ENCODE data around the gene SLC4A5. TPM values are rescaled to one million over a fixed set of nuclear protein-coding genes. Genes with fewer than 3 reads are reported as not detected.

SLC4A5 gene
- total RNA-seq, 1 experiment from 2014 or later, result 1.8 TPM

DNA sequence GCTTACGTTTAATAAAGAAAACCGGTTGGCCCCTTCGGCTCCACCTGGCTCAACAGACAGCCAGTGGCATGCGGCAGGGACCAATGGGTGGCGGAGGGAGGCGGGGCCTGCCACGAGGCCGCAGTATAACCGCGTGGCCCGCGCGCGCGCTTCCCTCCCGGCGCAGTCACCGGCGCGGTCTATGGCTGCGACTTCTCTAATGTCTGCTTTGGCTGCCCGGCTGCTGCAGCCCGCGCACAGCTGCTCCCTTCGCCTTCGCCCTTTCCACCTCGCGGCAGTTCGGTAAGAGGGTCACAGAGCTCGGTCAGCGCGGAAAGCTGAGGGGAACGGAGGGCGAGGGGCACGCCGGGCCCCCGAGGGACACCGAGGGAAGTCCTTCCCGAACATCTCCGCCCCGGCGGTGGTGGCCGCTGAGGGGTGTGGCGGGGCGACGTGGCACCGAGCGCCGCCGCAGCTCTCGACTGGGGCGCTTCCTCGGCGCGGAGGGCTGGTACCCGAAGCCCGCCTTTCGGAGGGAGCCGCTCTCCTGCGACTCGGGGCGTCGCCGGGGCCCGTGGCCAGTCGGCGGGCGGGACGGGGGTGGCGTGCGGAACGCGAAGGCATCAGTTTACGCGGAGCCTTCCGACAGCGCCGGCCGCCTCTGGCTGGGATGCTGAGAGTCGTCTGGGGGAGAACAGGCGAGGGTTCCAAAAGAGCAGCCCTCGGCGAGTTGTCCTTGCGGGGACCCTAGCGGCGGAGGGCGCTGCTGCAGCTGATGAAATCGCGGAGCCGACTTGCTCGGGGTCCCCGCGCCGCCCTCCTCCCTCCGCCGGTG is 144.5 kb downstream of the SLC4A5 start, which contains the start of gene MTHFD2 (continued):
- TF ChIP-seq, protein P1, sequence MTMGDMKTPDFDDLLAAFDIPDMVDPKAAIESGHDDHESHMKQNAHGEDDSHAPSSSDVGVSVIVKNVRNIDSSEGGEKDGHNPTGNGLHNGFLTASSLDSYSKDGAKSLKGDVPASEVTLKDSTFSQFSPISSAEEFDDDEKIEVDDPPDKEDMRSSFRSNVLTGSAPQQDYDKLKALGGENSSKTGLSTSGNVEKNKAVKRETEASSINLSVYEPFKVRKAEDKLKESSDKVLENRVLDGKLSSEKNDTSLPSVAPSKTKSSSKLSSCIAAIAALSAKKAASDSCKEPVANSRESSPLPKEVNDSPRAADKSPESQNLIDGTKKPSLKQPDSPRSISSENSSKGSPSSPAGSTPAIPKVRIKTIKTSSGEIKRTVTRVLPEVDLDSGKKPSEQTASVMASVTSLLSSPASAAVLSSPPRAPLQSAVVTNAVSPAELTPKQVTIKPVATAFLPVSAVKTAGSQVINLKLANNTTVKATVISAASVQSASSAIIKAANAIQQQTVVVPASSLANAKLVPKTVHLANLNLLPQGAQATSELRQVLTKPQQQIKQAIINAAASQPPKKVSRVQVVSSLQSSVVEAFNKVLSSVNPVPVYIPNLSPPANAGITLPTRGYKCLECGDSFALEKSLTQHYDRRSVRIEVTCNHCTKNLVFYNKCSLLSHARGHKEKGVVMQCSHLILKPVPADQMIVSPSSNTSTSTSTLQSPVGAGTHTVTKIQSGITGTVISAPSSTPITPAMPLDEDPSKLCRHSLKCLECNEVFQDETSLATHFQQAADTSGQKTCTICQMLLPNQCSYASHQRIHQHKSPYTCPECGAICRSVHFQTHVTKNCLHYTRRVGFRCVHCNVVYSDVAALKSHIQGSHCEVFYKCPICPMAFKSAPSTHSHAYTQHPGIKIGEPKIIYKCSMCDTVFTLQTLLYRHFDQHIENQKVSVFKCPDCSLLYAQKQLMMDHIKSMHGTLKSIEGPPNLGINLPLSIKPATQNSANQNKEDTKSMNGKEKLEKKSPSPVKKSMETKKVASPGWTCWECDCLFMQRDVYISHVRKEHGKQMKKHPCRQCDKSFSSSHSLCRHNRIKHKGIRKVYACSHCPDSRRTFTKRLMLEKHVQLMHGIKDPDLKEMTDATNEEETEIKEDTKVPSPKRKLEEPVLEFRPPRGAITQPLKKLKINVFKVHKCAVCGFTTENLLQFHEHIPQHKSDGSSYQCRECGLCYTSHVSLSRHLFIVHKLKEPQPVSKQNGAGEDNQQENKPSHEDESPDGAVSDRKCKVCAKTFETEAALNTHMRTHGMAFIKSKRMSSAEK (CRISPR knock-in tag; IDR thresholded peaks at IDR 0.05; ENCODE audit: borderline replicate concordance), result 0 out of 2 replicates have a peak, but pooled peaks have one; percentile 48
- TF ChIP-seq, protein P2, sequence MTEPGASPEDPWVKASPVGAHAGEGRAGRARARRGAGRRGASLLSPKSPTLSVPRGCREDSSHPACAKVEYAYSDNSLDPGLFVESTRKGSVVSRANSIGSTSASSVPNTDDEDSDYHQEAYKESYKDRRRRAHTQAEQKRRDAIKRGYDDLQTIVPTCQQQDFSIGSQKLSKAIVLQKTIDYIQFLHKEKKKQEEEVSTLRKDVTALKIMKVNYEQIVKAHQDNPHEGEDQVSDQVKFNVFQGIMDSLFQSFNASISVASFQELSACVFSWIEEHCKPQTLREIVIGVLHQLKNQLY (CRISPR knock-in tag; IDR thresholded peaks at IDR 0.05), result peak; percentile 71; the same call in 1 of the 2 replicates
- TF ChIP-seq, protein P3, sequence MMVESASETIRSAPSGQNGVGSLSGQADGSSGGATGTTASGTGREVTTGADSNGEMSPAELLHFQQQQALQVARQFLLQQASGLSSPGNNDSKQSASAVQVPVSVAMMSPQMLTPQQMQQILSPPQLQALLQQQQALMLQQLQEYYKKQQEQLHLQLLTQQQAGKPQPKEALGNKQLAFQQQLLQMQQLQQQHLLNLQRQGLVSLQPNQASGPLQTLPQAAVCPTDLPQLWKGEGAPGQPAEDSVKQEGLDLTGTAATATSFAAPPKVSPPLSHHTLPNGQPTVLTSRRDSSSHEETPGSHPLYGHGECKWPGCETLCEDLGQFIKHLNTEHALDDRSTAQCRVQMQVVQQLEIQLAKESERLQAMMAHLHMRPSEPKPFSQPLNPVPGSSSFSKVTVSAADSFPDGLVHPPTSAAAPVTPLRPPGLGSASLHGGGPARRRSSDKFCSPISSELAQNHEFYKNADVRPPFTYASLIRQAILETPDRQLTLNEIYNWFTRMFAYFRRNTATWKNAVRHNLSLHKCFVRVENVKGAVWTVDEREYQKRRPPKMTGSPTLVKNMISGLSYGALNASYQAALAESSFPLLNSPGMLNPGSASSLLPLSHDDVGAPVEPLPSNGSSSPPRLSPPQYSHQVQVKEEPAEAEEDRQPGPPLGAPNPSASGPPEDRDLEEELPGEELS (CRISPR knock-in tag; IDR thresholded peaks at IDR 0.05), result peak; percentile 97
- TF ChIP-seq JUN (CRISPR knock-in tag; IDR thresholded peaks at IDR 0.05), result peak; percentile 91
- peak; percentile 92 for TF ChIP-seq ZNF416 (CRISPR knock-in tag; IDR thresholded peaks at IDR 0.05)
- TF ChIP-seq ZNF219 (CRISPR knock-in tag; IDR thresholded peaks at IDR 0.05; ENCODE audit: borderline replicate concordance), result peak; percentile 93
- no peak for TF ChIP-seq ZNF423 (CRISPR knock-in tag; IDR thresholded peaks at IDR 0.05)
- TF ChIP-seq ZNF396 (CRISPR knock-in tag; IDR thresholded peaks at IDR 0.05; ENCODE audit: borderline replicate concordance), result no peak
- peak; percentile 97 for TF ChIP-seq SMAD3 (CRISPR knock-in tag; IDR thresholded peaks at IDR 0.05; ENCODE audit: borderline replicate concordance)
- TF ChIP-seq CREB1 (CRISPR knock-in tag; IDR thresholded peaks at IDR 0.05), result peak; percentile 87
- TF ChIP-seq ESRRA (CRISPR knock-in tag; IDR thresholded peaks at IDR 0.05; ENCODE audit: borderline replicate concordance), result peak; percentile 53; the same call in 1 of the 2 replicates
- no peak for TF ChIP-seq ZNF138 (CRISPR knock-in tag; conservative IDR thresholded peaks at IDR 0.05)
- peak; percentile 91; the same call in 1 of the 2 replicates for TF ChIP-seq FOXK1 (CRISPR knock-in tag; IDR thresholded peaks at IDR 0.05)
- TF ChIP-seq FOXP1 (CRISPR knock-in tag; IDR thresholded peaks at IDR 0.05; ENCODE audit: borderline replicate concordance), result peak; percentile 94
- TF ChIP-seq, protein P4, sequence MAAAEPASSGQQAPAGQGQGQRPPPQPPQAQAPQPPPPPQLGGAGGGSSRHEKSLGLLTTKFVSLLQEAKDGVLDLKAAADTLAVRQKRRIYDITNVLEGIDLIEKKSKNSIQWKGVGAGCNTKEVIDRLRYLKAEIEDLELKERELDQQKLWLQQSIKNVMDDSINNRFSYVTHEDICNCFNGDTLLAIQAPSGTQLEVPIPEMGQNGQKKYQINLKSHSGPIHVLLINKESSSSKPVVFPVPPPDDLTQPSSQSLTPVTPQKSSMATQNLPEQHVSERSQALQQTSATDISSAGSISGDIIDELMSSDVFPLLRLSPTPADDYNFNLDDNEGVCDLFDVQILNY (CRISPR knock-in tag; IDR thresholded peaks at IDR 0.05), result peak; percentile 92
- no peak for TF ChIP-seq OVOL2 (CRISPR knock-in tag; IDR thresholded peaks at IDR 0.05; ENCODE audit: borderline replicate concordance)
- peak; percentile 92 for TF ChIP-seq NFE2L1 (CRISPR knock-in tag; IDR thresholded peaks at IDR 0.05)
- TF ChIP-seq, protein P5, sequence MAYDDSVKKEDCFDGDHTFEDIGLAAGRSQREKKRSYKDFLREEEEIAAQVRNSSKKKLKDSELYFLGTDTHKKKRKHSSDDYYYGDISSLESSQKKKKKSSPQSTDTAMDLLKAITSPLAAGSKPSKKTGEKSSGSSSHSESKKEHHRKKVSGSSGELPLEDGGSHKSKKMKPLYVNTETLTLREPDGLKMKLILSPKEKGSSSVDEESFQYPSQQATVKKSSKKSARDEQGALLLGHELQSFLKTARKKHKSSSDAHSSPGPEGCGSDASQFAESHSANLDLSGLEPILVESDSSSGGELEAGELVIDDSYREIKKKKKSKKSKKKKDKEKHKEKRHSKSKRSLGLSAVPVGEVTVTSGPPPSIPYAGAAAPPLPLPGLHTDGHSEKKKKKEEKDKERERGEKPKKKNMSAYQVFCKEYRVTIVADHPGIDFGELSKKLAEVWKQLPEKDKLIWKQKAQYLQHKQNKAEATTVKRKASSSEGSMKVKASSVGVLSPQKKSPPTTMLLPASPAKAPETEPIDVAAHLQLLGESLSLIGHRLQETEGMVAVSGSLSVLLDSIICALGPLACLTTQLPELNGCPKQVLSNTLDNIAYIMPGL (CRISPR knock-in tag; IDR thresholded peaks at IDR 0.05), result peak; percentile 98
- TF ChIP-seq FOXJ3 (CRISPR knock-in tag; IDR thresholded peaks at IDR 0.05; ENCODE audit: borderline replicate concordance), result no peak
- TF ChIP-seq, protein P6, sequence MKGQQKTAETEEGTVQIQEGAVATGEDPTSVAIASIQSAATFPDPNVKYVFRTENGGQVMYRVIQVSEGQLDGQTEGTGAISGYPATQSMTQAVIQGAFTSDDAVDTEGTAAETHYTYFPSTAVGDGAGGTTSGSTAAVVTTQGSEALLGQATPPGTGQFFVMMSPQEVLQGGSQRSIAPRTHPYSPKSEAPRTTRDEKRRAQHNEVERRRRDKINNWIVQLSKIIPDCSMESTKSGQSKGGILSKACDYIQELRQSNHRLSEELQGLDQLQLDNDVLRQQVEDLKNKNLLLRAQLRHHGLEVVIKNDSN (CRISPR knock-in tag; IDR thresholded peaks at IDR 0.05), result peak; percentile 84
- peak; percentile 85 for TF ChIP-seq TEAD4 (CRISPR knock-in tag; IDR thresholded peaks at IDR 0.05)
- TF ChIP-seq, protein P7, sequence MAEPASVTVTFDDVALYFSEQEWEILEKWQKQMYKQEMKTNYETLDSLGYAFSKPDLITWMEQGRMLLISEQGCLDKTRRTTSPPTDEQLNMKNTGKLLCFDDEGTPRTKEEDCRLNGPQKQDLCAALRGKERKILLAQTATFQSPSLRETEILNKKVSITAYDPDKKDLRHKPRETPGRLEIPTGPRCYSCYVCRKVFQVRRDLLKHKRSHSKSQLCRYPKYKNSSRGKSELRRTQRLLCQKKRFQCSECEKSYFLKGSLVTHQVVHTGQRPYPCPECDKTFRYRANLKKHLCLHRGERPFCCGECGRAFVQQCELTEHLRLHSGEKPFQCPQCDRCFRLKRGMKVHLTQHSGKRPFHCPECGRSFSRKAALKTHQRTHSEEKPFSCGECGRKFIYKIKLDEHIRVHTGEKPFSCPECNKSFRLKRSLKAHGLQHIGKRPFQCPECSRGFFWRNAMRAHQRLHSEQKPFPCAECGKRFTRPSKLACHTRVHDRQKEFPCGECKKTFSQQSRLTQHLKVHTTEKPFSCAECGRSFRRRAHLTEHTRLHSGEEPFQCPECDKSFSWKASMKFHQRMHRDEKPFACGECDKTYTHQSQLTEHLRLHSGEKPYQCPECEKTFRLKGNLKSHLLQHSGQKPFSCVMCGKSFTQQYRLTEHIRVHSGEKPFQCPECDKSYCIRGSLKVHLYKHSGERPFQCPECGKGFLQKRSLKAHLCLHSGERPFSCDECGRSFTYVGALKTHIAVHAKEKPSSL (CRISPR knock-in tag; conservative IDR thresholded peaks at IDR 0.05), result peak; percentile 72; the same call in 1 of the 2 replicates
- no peak for TF ChIP-seq KAT7 (CRISPR knock-in tag; IDR thresholded peaks at IDR 0.05; ENCODE audit: borderline replicate concordance)
- TF ChIP-seq IRF2 (CRISPR knock-in tag; IDR thresholded peaks at IDR 0.05; ENCODE audit: borderline replicate concordance, low read depth), result 0 out of 2 replicates have a peak, but pooled peaks have one; percentile 18
- TF ChIP-seq GABPB1 (CRISPR knock-in tag; IDR thresholded peaks at IDR 0.05), result peak; percentile 100
- peak; percentile 91 for TF ChIP-seq ZNF232 (CRISPR knock-in tag; IDR thresholded peaks at IDR 0.05)
